Activated naive CD8-positive, alpha-beta T cell treated with anti-CD3 and anti-CD28 coated beads, Interleukin-2, amount 10 ng/mL, durations not matched to agents 7 days and 5 days (primary cell): ENCODE results near the gene KCNK3. TPM values are rescaled to one million over a fixed set of nuclear protein-coding genes. Genes with fewer than 3 reads are reported as not detected.

ENCODE experiments used
- ATAC-seq: fragments of 150-1000 bp; cut with Tn5 transposase; one replicate; pipeline ENCODE4 v1.10.0; 2021; ENCODE audit warnings: low read depth, moderate library complexity
- POLR2A ChIA-PET: fragments of 350-600 bp; sonication (Branson Sonifier 250); formaldehyde crosslinking; loops from one replicate; lab custom pipeline; 2021; ENCODE audit warnings: antibody characterized with exemption; lab: Charles Lee
- DNase-seq: peaks from one replicate; pipeline ENCODE4 v3.0.0; 2021
- H3K27ac Mint-ChIP-seq: one replicate; pipeline ENCODE4 v1.8.0; 2022; ENCODE audit warnings: mild to moderate bottlenecking, mixed read lengths
- H3K27me3 Mint-ChIP-seq: one replicate; pipeline ENCODE4 v1.8.0; 2022; ENCODE audit warnings: mild to moderate bottlenecking, moderate library complexity, mixed read lengths
- H3K36me3 Mint-ChIP-seq: one replicate; pipeline ENCODE4 v1.8.0; 2021; ENCODE audit warnings: mild to moderate bottlenecking, mixed read lengths
- H3K4me1 Mint-ChIP-seq: one replicate; pipeline ENCODE4 v1.8.0; 2021; ENCODE audit warnings: mixed read lengths
- H3K4me3 Mint-ChIP-seq: one replicate; pipeline ENCODE4 v1.8.0; 2022; ENCODE audit warnings: mild to moderate bottlenecking, moderate library complexity, mixed read lengths
- H3K9me3 Mint-ChIP-seq: one replicate; pipeline ENCODE4 v1.8.0; 2021; ENCODE audit warnings: mixed read lengths
- total RNA-seq, 2 experiments: library from RNA; stranded (reverse); gene quantifications; one replicate each; pipeline ENCODE4 v1.2.3, GENCODE V29; 2021

The KCNK3 gene
- total RNA-seq = not detected

GRCh38 chr2:26692279-26692896, at the start of gene KCNK3:
Gene KCNK3 (plus strand): TSS chr2:26692722. CDS start chr2:26692876, 154 bp downstream.
- Mint-ChIP-seq H3K27ac (no peak within 1 kb of the TSS), H3K4me1 (peaks cover 2% of the 10 kb centered on the region), H3K36me3 (no peaks in the 10 kb centered on the region), H3K4me3 (peak within 1 kb of the TSS; percentile 10), H3K9me3 (no peaks in the 10 kb centered on the region), H3K27me3 (peaks cover 46% of the 10 kb centered on the region)
- peak; percentile 74 for DNase-seq
- peak; percentile 85 for ATAC-seq
- POLR2A ChIA-PET = no interaction called here

- peaks cover 5% of the 10 kb centered on the region for H3K4me1 Mint-ChIP-seq
- H3K4me3 Mint-ChIP-seq = no peak overlapping the region
- no peak for ATAC-seq
- POLR2A ChIA-PET = no interaction called here
- H3K27me3 Mint-ChIP-seq = peaks cover 30% of the 10 kb centered on the region
- H3K36me3 Mint-ChIP-seq = no peaks in the 10 kb centered on the region
- H3K9me3 Mint-ChIP-seq = no peaks in the 10 kb centered on the region
- DNase-seq = no peak
- no peak overlapping the region for H3K27ac Mint-ChIP-seq
Measured at GRCh38 chr2:26644188-26644835, 48.2 kb upstream of the KCNK3 start.

GRCh38 chr2:26645762-26646161, 46.8 kb upstream of the KCNK3 start:
- Mint-ChIP-seq H3K27me3 (peaks cover 25% of the 10 kb centered on the region), H3K27ac (no peak overlapping the region), H3K4me1 (no peaks in the 10 kb centered on the region), H3K36me3 (no peaks in the 10 kb centered on the region), H3K4me3 (no peak overlapping the region), H3K9me3 (no peaks in the 10 kb centered on the region)
- POLR2A ChIA-PET = no interaction called here
- ATAC-seq = no peak
- no peak for DNase-seq

- Mint-ChIP-seq H3K27me3 (peaks cover 25% of the 10 kb centered on the region), H3K27ac (no peak overlapping the region), H3K4me3 (no peak overlapping the region), H3K36me3 (no peaks in the 10 kb centered on the region), H3K9me3 (no peaks in the 10 kb centered on the region), H3K4me1 (no peaks in the 10 kb centered on the region)
- no peak for ATAC-seq
- DNase-seq = no peak
- POLR2A ChIA-PET = no interaction called here
Measured at GRCh38 chr2:26646986-26647672, 45.4 kb upstream of the KCNK3 start.

- Mint-ChIP-seq H3K9me3 (no peaks in the 10 kb centered on the region), H3K4me3 (no peak overlapping the region), H3K36me3 (no peaks in the 10 kb centered on the region), H3K4me1 (no peaks in the 10 kb centered on the region), H3K27me3 (peaks cover 22% of the 10 kb centered on the region), H3K27ac (no peak overlapping the region)
- ATAC-seq (no peak), DNase-seq (no peak)
- POLR2A ChIA-PET = no interaction called here
Measured at GRCh38 chr2:26647981-26648380, 44.5 kb upstream of the KCNK3 start.

GRCh38 chr2:26648516-26648915, 44.0 kb upstream of the KCNK3 start:
- Mint-ChIP-seq H3K4me1 (no peaks in the 10 kb centered on the region), H3K4me3 (no peak overlapping the region), H3K9me3 (no peaks in the 10 kb centered on the region), H3K36me3 (no peaks in the 10 kb centered on the region), H3K27me3 (peaks cover 21% of the 10 kb centered on the region), H3K27ac (no peak overlapping the region)
- ATAC-seq (no peak), DNase-seq (no peak)
- POLR2A ChIA-PET = no interaction called here

- Mint-ChIP-seq H3K27ac (no peak overlapping the region), H3K27me3 (peaks cover 18% of the 10 kb centered on the region), H3K4me1 (no peaks in the 10 kb centered on the region), H3K4me3 (no peak overlapping the region), H3K36me3 (no peaks in the 10 kb centered on the region), H3K9me3 (no peaks in the 10 kb centered on the region)
- DNase-seq (no peak), ATAC-seq (no peak)
- POLR2A ChIA-PET = no interaction called here
Measured at GRCh38 chr2:26649322-26649721, 43.2 kb upstream of the KCNK3 start.

- POLR2A ChIA-PET = no interaction called here
- no peak for DNase-seq
- no peak overlapping the region for H3K4me3 Mint-ChIP-seq
- H3K4me1 Mint-ChIP-seq = no peaks in the 10 kb centered on the region
- H3K36me3 Mint-ChIP-seq = no peaks in the 10 kb centered on the region
- ATAC-seq = no peak
- H3K9me3 Mint-ChIP-seq = no peaks in the 10 kb centered on the region
- no peak overlapping the region for H3K27ac Mint-ChIP-seq
- peaks cover 14% of the 10 kb centered on the region for H3K27me3 Mint-ChIP-seq
Measured at GRCh38 chr2:26649992-26650712, 42.4 kb upstream of the KCNK3 start.

- Mint-ChIP-seq H3K27ac (no peak overlapping the region), H3K9me3 (no peaks in the 10 kb centered on the region), H3K36me3 (no peaks in the 10 kb centered on the region), H3K4me1 (no peaks in the 10 kb centered on the region), H3K4me3 (no peak overlapping the region), H3K27me3 (peaks cover 8% of the 10 kb centered on the region)
- POLR2A ChIA-PET = no interaction called here
- DNase-seq (no peak), ATAC-seq (no peak)
Measured at GRCh38 chr2:26650713-26651469, 41.6 kb upstream of the KCNK3 start.

- peaks cover 4% of the 10 kb centered on the region for H3K27me3 Mint-ChIP-seq
- POLR2A ChIA-PET = no interaction called here
- no peak overlapping the region for H3K4me3 Mint-ChIP-seq
- no peak for DNase-seq
- no peak for ATAC-seq
- no peak overlapping the region for H3K27ac Mint-ChIP-seq
- no peaks in the 10 kb centered on the region for H3K4me1 Mint-ChIP-seq
- no peaks in the 10 kb centered on the region for H3K36me3 Mint-ChIP-seq
- H3K9me3 Mint-ChIP-seq = no peaks in the 10 kb centered on the region
Measured at GRCh38 chr2:26651470-26651771, 41.1 kb upstream of the KCNK3 start.

- POLR2A ChIA-PET = no interaction called here
- Mint-ChIP-seq H3K4me1 (no peaks in the 10 kb centered on the region), H3K36me3 (no peaks in the 10 kb centered on the region), H3K4me3 (no peak overlapping the region), H3K9me3 (no peaks in the 10 kb centered on the region), H3K27me3 (peaks cover 3% of the 10 kb centered on the region), H3K27ac (no peak overlapping the region)
- DNase-seq (no peak), ATAC-seq (no peak)
Measured at GRCh38 chr2:26651799-26652198, 40.7 kb upstream of the KCNK3 start.

- Mint-ChIP-seq H3K27me3 (no peaks in the 10 kb centered on the region), H3K4me1 (no peaks in the 10 kb centered on the region), H3K36me3 (no peaks in the 10 kb centered on the region), H3K27ac (no peak overlapping the region), H3K4me3 (no peak overlapping the region), H3K9me3 (no peaks in the 10 kb centered on the region)
- POLR2A ChIA-PET = no interaction called here
- DNase-seq (no peak), ATAC-seq (no peak)
Measured at GRCh38 chr2:26652361-26653041, 40.0 kb upstream of the KCNK3 start.
